Measurements from ENCODE around the gene AGA. TPM values are rescaled to one million over a fixed set of nuclear protein-coding genes. Genes with fewer than 3 reads are reported as not detected.

AGA gene
- total RNA-seq, 1 donor from 2014 or later, result 11.7 TPM

- no peak for DNase-seq
These were observed 4.3 kb upstream of the AGA start for GRCh38 chr4:177446586-177446985.

GRCh38 chr4:177444911-177445736 lies 2.9 kb upstream of the AGA start:
- no peak for DNase-seq

GRCh38 chr4:177441061-177441802 lies 1.0 kb downstream of the AGA start:
- peak; percentile 38 for DNase-seq

GRCh38 chr4:177436456-177436855 lies 5.8 kb downstream of the AGA start:
- no peak for DNase-seq

GRCh38 chr4:177434667-177435066 lies 7.6 kb downstream of the AGA start:
- DNase-seq, result no peak

GRCh38 chr4:177427192-177427591 lies 15.0 kb downstream of the AGA start:
- DNase-seq, result no peak

- DNase-seq, result no peak
These were observed 22.8 kb downstream of the AGA start for GRCh38 chr4:177419434-177419833.

GRCh38 chr4:177413656-177414055 lies 28.6 kb downstream of the AGA start:
- DNase-seq, result no peak

- DNase-seq, result no peak
These were observed 29.2 kb downstream of the AGA start for GRCh38 chr4:177413076-177413475.

GRCh38 chr4:177411996-177412395 lies 30.2 kb downstream of the AGA start:
- no peak for DNase-seq

GRCh38 chr4:177410566-177410965 lies 31.7 kb downstream of the AGA start:
- DNase-seq, result no peak

GRCh38 chr4:177408023-177408422 lies 34.2 kb downstream of the AGA start:
- no peak for DNase-seq

- no peak for DNase-seq
These were observed 36.7 kb downstream of the AGA start for GRCh38 chr4:177405508-177405907.

GRCh38 chr4:177404986-177405385 lies 37.3 kb downstream of the AGA start:
- no peak for DNase-seq

- no peak for DNase-seq
These were observed 37.9 kb downstream of the AGA start for GRCh38 chr4:177404342-177404741.

GRCh38 chr4:177403746-177404145 lies 38.5 kb downstream of the AGA start:
- DNase-seq, result no peak

- no peak for DNase-seq
These were observed 40.5 kb downstream of the AGA start for GRCh38 chr4:177401658-177402273.

GRCh38 chr4:177400030-177400429 lies 42.2 kb downstream of the AGA start:
- no peak for DNase-seq

GRCh38 chr4:177396352-177396751 lies 45.9 kb downstream of the AGA start:
- DNase-seq, result no peak

- no peak for DNase-seq
These were observed 49.0 kb downstream of the AGA start for GRCh38 chr4:177393236-177393635.

GRCh38 chr4:177391953-177392352 lies 50.3 kb downstream of the AGA start:
- DNase-seq, result no peak

GRCh38 chr4:177391287-177391686 lies 51.0 kb downstream of the AGA start:
- DNase-seq, result no peak

GRCh38 chr4:177386278-177386815 lies 55.9 kb downstream of the AGA start:
- DNase-seq, result no peak

Measured in occipital lobe (tissue), 2 donors.